Panc1 (cell line): Measurements from ENCODE around the gene DAZ2.
"Not testable (repeated sequence)": the region's sequence is repeated elsewhere in the genome, so short reads cannot be mapped to it uniquely, and the experiment has no call there.

Source experiments
- CTCF ChIP-seq: fragments of 450-650 bp; IDR thresholded peaks from 2 replicates; pipeline ENCODE4 v1.5.1; 2017; ENCODE audit warnings: mild to moderate bottlenecking
- POLR2AphosphoS5 ChIP-seq: IDR thresholded peaks from 2 replicates; pipeline ENCODE4 v1.6.1; 2012; ENCODE audit warnings: mild to moderate bottlenecking, low read depth, low read length, moderate library complexity
- REST ChIP-seq, 2 experiments: IDR thresholded peaks; 2 replicates each; pipeline ENCODE4 v1.6.1; 2011 to 2012; ENCODE audit warnings: low read depth in 2 of 2, control low read depth in 1 of 2, low read length in 1 of 2, mild to moderate bottlenecking in 1 of 2, moderate library complexity in 1 of 2; ENCODE audit not compliant: insufficient read depth in 1 of 2
- TCF7L2 ChIP-seq: IDR thresholded peaks from 2 replicates; pipeline ENCODE4 v1.6.1; 2011; ENCODE audit warnings: mild to moderate bottlenecking, low read depth, low read length, inconsistent platforms

- not testable (repeated sequence) for TF ChIP-seq CTCF; TCF7L2; POLR2AphosphoS5; REST (IDR thresholded peaks at IDR 0.05; ENCODE audit: insufficient read depth in 1 of 2, low read depth in 2 of 2, low read length in 1 of 2)
Measured at GRCh38 chrY:23210681-23211080, 8.7 kb upstream of the DAZ2 start.
